Activated T-helper 9 cell treated with anti-CD3 and anti-CD28 coated beads, Interleukin-2, amount 50 U/mL, for 16 hours (primary cell): ENCODE results near the gene ADAMTSL2.

Source experiments
- DNase-seq: peaks from one replicate; pipeline ENCODE4 v3.0.0-alpha.2; 2020; ENCODE audit warnings: low read depth

Gene ADAMTSL2

GRCh38 chr9:133606708-133607025 is 72.2 kb downstream of the ADAMTSL2 start:
- no peak for DNase-seq

GRCh38 chr9:133607381-133607780 is 72.9 kb downstream of the ADAMTSL2 start:
- no peak for DNase-seq

- no peak for DNase-seq
These were observed 73.5 kb downstream of the ADAMTSL2 start for GRCh38 chr9:133607976-133608375.

GRCh38 chr9:133608382-133608781 is 73.9 kb downstream of the ADAMTSL2 start:
- no peak for DNase-seq

GRCh38 chr9:133608889-133609288 is 74.4 kb downstream of the ADAMTSL2 start:
- DNase-seq, result no peak

DNA sequence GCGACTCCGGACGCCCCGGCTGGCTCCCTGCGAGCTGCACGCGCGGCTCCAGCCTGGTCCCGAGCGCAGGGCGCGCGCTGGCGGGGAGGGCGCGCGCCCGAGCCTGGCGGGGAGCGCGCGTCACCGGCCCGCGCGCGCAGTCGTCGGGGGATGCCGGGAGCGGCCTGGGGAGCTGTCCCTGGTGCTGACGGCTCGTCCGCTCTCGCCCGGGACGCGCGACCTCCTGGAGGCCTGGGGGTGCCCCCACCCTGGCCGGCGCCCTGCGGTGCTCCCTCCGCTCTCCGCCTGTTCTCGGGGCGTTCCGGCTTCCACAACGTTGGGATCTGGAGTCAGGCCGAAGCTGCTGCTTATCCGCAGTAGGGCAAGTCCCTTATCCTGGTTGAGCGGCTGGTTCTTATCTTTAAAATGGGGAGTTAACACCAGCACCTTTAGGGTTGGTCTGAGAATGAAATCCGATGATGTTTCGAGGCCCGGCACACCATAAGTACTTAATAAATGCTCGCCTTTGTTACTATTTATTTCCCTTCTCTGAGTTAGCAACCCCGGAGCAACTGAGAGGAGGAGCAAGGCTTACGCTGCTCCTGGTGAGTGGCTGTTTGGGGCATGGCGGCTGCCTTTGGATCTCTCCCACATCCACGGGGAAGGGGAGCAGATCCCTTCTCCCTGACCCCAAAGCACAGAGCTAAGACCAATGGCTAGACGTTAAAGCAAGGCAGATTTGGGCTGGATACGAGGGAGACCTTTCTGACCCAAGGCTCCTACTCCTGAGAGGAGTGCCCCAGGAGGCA is 75.0 kb downstream of the ADAMTSL2 start, which contains the start of gene FAM163B:
Gene FAM163B, minus strand, starts transcription at position 79 of the 788 bp plus-strand sequence. CDS start 29,166 bp downstream, outside the sequence.
- DNase-seq, result no peak

DNA sequence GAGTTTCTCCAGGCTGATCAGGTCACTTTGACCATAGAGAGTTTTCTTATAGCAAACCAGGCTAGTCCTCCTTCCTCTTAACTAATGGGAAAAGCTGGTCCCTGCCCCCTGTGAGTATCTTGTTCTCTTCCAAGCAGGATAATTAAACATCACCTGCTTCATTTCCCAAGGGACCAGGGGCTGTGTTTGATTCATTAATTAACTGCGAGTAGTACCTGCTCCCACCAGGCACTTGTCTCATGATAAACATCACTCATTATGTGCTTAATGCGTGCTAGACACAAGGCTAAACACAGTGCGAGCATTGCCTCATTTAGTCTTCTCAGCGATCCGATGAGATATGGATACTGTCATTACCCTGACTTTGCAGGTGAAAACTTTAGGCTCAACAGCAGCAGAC is 76.3 kb downstream of the ADAMTSL2 start:
- no peak for DNase-seq

GRCh38 chr9:133612051-133612450 is 77.5 kb downstream of the ADAMTSL2 start:
- no peak for DNase-seq

- no peak for DNase-seq
These were observed 78.3 kb downstream of the ADAMTSL2 start for GRCh38 chr9:133612816-133613215.

DNA sequence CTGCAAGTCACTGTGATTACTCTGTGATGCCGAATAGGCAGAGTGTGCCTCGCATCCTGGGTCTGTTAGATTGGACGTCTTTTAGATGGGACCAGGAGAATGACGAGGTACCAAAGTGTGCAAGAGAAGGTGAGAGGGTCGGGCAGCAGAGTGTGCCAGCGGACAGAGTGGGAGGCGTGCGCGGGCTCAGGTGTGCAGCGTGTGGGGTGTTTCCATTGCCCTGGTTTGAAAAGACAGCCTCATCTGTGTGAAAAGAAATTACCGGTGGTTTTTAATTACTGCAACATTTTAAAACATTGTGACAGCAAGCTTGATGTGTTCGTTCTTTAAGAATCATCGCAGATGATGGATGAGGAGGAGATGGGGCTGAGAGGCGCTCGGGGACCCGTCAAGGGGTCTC is 78.9 kb downstream of the ADAMTSL2 start:
- DNase-seq, result no peak

DNA sequence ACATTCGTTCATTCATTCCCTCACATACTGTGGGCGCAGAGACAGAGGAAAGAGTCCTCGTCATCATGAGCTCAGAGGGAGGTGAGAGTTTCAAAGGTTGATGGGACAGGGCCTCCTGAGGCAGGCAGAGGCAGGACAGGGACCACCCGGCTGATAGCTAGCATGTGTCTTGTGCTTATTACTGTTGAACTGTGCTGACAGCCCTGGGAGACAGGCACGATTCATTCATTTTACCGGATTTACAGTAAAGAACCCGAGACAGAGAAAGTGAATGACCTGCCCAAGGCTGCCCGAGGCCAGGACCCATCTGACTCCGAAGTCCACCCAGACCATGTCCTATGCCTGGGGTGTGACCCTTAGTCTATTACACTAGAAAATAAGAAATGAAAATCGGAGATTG is 79.6 kb downstream of the ADAMTSL2 start:
- DNase-seq, result no peak

DNA sequence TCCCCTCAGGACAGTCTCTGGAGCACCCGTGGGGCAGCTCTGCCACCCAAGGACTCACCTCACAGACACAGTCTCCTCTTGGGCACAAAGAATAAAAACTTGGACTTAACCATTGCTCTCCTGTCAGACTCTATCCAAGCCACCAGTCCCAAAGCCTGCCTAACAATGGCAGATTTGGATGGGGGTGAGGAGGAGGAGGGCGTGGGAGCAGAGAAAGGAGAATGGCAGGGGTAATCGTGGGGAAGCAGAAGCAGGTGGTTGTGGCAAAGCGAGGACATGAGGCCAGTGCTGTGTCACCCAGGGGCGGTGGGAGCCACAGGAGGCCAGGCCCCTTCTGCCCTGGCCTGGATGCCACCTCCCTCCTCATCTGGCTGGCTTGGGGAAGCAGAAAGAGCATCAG is 80.2 kb downstream of the ADAMTSL2 start:
- DNase-seq, result no peak

DNA sequence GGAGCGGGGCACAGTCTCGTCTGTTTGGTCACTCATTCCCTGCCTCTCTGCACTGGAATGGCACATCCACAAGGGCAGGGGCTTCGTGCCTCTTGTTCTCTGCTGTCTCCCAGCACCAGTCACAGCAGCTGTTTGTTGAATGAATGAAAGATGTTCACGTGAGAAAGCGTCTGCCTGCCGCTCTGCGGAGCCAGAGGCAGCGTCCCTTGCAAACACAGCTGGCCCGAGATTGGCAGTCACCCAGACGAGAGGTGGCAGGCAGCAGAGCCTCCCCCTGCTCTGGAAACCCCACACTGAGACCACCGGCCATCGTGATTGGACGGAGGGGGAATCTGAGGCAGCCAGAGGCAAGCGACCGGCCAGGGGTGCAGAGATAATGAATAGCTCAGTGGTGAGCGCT is 80.7 kb downstream of the ADAMTSL2 start:
- DNase-seq, result no peak

GRCh38 chr9:133615606-133616188 is 81.2 kb downstream of the ADAMTSL2 start:
- no peak for DNase-seq

DNA sequence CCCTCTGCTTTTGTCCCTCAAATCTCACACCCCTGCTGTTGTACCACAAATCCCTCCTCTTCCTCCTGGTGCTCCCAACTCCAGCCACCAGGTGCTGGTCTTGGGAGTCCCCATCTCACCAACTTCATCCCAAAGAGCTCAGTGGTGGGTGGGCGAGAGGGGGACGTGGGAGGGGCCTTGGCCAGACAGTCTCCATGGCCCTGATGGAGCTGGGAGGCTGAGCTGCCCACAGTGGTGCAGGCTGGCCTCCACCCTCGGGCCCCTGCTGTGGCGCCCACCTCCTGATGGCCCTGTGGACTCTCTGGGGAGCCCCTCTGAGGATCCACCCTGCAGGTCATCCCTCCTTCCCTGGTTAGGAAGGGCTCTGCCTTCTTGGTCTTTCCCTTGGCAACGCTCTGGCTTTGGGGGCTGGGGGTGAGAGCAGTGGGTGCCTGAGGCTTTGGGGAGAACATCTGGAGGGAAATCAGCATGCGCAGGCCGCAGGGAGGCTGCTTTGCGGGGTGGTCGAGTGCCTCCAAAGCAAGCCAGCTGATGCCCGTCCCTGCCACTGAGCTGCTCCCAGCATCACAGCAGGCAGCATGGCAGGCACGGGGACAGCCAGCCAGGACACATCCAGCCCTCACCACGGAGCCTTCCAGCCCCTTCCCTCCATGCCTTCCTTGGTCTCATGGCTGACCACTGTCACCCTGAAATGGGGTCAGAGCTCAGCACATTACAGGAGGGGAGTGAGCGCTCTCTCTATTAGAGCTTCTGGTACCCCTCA is 82.3 kb downstream of the ADAMTSL2 start:
- no peak for DNase-seq

DNA sequence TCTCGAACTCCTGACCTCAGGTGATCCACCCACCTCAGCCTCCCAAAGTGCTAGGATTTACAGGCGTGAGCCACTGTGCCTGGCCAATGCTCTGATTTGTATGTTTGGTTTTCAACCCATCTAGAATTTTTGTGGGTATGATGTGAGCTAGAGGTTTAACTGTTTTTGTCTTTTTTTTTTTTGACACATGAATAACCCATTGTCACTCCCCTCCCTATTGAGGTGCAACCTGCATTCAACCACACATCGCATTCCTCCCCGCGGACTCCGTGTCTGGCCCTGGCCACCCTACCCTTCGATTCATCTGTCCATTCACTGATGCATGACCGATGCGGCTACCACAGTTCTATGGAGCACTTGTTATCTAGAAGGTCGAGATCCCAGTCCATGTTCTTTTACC is 84.2 kb downstream of the ADAMTSL2 start:
- DNase-seq, result no peak

- DNase-seq, result peak; percentile 11
These were observed 85.3 kb downstream of the ADAMTSL2 start for GRCh38 chr9:133619791-133620190.

DNA sequence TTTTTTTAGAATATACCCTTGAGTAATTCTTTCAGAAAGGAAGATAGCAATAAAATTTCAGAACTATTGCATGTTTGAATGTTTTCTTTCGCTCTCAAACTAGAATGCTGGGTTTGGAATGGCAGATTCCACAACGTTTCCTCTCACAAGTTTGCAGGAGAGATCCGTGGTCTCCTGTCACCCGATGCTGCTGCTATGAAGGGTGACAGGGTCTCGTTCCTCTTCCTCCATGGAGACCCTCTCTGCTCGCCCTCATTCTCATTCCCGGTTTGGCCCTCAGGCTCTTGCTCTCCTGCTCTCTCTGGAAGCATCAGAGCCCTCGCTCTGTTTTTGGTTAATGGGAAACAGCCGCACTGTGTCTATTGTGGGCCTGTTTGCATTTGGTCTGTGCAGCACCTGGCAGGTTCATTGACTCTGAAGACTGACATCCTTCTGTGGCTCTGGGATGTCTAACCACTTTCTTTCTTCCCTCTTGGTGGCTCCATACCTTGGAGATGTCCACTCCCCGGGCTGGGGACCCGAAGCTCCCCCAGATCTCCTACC is 87.3 kb downstream of the ADAMTSL2 start:
- no peak for DNase-seq

DNA sequence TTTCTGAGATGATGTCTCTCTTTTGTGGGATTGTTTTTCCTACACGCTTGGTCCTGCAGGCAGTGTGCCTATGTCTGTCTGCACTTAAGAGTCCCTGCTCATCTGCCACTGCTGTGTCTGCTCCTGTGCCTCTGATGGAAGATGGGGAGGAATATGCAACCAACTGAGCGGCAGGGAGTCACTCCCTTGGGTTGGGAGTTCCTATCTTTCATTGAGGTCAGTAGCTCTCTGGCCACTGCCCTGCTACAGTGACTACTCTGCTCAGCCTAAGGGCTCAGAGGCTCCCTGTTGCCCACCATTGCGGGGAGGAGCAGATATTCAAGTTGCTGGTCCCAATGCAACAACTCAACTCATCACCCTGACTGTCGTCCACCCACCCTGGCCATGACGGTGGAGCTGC is 88.1 kb downstream of the ADAMTSL2 start:
- DNase-seq, result no peak
